Mucosa of gallbladder (tissue), 1 donor: ENCODE results near the gene HNRNPL. TPM values are rescaled to one million over a fixed set of nuclear protein-coding genes. Genes with fewer than 3 reads are reported as not detected.
A peak's percentile ranks its signal among the peaks of the same experiment; 100 is the strongest.

Experiments used
- DNase-seq: peaks from one replicate; pipeline ENCODE4 v3.0.0-alpha.2; 2020; ENCODE audit warnings: low spot score
- total RNA-seq: library from RNA; stranded (reverse); gene quantifications from one replicate; pipeline ENCODE4 v1.2.1, GENCODE V29; 2021
- donor health status: DM: no; HTN: no; CAD: no.

HNRNPL gene
- total RNA-seq, 1 donor from 2014 or later = 284 TPM

GRCh38 chr19:38845374-38846024 lies 4.3 kb downstream of the HNRNPL start:
- no peak for DNase-seq

GRCh38 chr19:38844093-38844686 lies 5.6 kb downstream of the HNRNPL start:
- DNase-seq = no peak

- no peak for DNase-seq
Measured at GRCh38 chr19:38843175-38843758, 6.5 kb downstream of the HNRNPL start.

DNA sequence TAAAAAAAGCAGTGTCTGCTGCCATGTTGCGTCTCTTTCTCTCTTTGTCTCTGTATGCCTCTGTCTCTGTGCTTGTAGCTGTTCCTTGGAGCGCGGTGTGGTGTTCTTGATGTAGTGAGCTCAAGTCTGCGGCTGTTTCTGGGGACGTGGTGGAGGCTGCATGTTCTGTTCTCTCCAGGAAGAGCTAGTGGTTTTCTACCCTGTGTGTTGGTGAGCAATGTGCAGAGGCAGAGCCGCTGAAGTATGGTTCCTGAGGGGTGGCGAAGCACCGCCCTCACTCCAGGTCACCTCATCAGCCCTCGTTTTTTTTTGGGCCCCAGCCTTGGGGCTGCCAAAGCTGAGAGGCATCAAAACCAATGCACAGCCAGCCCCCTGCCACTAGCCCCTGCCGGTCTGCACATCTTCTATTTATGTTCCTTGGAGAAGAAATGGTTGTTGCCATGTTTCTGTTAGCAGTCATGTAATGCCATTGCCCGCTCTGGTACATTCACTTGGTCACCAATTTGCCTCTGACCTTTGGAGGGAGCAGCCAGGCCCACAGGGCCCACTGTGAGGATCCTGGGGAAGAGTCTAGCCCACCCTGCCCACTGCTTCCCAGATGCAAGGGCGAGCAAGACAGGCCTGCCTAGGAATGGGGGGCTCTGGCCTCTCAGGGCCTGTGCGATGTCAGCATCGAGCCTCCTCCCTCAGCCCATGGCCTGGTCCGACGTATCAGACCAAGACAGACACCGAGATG lies 7.2 kb downstream of the HNRNPL start:
- DNase-seq = peak; percentile 45

DNA sequence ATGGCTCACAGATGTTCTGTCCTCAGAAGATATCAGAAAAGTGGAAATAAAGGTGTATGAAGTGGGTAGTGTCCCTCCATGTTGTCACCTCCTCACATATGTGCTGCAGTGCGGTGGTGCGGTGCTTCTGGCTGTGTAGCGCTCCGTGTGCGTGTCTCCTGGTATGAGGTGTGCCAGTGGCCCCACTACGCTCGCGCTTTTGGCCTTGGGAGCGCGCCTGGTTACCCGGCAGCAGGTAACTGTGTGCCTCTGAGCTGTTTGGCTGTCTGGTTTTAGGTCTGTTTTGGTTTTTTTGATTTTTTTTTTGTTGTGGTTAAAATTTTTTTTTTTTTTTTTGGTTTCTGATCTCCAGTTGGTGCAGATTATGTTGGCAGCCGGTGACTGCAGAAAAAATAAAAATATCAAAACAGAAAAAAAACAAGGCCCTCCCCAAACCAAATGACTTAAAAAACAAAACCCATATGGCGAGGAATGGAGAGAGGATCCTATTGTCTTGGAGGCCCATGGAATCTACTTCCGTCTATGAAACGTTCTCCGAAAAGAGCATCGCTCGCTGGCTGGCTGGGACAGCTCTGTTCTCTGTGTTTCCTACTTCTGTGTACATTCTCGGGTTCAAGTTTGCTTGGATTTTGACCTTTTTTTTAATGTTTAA lies 7.9 kb downstream of the HNRNPL start:
- DNase-seq = no peak

DNA sequence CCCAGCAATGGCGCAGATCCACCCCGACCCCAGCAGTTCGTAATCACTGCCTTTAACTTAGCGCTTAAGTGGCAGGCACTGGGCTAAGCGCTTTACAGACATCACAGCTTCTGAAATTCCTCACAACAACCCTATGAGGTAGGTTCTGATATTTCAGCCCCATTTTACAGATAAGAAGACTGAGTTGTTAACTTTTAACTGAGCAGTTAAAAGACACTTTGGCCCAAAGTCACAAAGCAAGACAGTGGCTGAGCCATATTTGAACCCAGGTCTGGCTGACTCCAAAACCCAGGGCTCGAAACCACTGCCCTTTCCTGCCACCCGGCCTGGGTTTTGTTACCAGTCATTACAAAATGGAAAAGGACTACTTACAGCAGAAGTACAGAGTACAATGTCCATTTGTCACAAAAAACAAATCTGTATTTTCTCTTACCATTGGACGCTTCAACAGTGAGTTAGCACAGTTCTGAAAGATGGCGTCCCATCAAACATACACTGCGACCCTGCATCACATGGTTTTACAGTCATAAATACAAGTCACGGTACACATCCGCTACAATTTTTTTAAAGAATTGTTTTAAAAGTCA lies 8.5 kb downstream of the HNRNPL start:
- no peak for DNase-seq

DNA sequence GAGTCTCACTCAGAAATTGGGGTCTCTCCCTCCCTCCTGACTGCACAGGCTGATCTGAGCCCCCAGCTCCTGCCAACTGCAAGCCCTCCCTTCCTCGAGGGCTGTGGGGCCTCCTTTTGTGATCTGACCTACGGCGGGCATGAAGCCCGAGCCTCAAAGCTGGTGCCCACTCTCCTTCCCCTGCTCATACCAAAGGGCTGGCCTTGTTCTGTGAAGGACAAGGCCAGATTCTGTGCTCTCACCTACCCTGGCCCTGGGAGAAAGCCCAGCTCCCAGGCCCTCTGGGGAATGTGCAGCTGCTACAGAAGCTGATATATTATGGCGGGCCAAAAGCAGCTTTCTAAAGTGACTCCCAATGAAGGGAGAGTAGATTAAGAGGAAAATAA lies 9.2 kb downstream of the HNRNPL start:
- DNase-seq = no peak

DNA sequence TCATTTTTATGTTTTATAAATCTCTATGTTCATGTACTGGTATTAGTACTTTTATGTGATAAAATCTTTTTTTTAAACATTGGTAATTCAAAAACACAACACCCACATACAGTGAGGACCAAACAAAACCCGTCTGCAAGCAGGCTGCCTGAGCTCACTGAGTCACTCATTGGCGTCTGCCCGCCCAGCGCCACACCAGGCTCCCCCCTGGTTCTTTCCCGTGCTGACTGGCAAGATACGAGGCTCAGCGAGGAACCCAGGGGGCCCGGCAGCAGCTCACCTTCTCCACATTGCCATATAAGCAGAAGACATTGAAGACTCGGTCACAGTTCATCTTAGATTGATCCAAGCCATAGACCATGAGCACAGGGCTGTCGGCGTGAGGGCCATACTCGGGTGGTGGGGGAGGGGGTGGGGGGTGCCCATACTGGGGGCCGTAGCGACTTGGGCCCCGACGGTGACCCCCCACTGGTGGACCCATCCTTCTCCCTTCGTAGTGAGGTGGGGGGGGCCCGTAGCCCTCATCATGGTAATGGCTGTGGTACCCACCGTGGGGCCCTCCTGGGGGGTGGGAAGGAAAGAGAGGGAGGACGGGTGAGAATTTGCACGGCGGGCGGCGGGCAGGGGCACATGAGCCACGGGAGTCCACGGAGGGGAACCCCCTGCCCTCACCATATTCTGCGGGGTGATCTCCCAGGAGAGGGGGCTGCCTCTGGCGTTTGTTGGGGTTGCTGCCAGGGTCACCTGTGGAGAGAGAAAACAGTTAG lies 9.8 kb downstream of the HNRNPL start:
- no peak for DNase-seq

- no peak for DNase-seq
Measured at GRCh38 chr19:38838986-38839761, 10.6 kb downstream of the HNRNPL start.

- no peak for DNase-seq
Measured at GRCh38 chr19:38838208-38838985, 11.4 kb downstream of the HNRNPL start.

DNA sequence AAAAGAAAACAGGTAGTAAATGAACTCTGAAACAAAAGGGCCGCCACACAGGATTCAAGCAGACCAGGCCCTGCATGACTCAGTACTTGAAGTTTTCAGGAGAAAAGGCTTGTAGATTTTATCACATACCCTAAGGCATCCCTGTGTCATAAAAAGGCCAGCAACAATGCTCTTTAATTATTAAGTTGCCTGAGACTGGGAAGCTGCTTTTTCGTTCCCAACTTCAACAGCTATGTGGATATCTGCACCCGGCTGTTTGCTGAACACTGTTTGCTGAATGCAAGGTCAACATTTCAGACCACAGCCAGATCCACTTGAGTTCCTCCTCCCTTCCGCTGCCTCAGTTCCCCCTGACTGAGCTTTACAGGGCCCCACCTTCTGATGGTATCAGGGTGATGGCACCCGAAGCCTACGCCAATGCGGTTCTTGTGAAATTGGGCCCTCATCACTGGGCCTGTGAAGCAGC lies 12.1 kb downstream of the HNRNPL start:
- DNase-seq = no peak

- no peak for DNase-seq
Measured at GRCh38 chr19:38836983-38837626, 12.7 kb downstream of the HNRNPL start.

DNA sequence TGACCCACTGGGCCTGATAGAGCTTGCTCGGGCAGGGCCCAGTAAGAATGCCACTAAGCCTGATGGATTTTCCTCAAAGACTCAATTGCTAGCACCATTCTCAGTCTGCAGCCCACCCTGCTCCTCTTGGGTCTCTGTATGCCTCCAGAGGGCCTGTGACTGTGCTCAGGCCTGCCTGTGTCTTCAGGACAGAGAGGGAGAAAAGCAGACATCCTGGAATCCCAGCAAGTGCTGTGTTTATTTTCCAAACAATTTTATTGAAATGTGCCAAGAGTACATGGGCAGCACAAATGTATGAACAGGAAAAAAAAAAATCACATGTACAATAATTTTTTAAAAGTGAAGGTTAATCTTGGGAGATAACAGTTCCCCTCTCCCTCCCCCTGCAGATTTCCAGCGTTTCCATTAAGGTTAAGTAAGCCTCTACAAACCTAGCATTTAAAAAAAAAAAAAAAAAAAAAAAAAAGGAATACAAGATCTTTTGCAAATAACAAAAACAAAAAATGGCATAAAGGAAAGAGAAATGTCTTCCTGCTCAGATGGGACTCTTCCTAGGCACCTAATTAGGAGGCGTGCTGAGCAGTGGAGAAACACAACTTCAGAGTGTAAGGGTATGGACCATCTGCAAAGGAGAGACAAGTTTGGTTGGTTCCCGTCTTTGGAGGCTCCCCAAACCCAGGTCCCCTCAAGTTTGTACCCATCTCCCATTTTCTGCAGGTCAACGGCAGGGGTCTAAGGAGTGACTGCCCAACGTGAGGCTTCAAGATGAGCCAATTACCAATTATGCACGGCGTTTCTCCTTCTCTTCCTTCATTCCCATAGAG lies 13.4 kb downstream of the HNRNPL start:
- no peak for DNase-seq

GRCh38 chr19:38834590-38834989 lies 15.2 kb downstream of the HNRNPL start:
- no peak for DNase-seq

- no peak for DNase-seq
Measured at GRCh38 chr19:38834104-38834490, 15.7 kb downstream of the HNRNPL start.

DNA sequence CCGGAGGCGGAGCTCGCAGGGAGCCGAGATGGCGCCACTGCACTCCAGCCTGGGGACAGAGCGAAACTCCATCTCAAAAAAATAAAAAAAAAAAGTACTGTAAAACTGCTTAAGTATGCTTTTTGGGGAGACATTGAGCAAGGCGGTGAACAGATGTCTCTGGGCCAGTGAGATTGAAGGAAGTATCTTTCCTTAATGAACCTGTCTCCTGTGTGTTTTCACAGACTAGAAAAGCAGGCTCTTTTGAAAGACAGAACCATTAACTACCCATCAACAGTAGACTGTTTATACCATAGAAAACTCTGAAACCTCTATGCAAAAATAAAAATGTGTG lies 16.7 kb downstream of the HNRNPL start:
- no peak for DNase-seq

DNA sequence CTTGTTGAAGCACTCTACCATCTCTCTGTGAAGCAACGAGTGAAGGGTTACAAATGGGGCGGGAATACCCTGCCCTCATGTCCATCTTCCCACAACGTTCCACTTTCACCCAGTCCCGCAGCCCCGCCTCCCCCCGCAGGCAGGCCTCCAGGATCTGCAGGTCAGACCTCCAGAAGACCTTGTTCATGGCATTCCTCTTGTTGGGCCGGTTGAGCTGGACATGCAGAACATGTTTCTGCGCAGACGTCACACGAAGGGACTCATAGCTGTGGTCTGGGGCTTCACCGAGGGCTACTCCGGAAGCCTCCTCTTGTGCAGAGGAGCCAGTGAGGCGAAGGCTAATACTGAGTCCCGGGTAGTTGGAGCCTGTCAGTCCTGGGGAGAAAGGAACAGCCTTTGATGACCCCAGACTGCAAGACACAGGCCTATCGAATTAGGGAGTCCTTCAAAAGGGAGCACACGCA lies 18.6 kb downstream of the HNRNPL start:
- DNase-seq = peak; percentile 70
